Activated CD4-positive, alpha-beta T cell treated with anti-CD3 and anti-CD28 coated beads, Interleukin-10, Interleukin-2, amounts not matched to agents 100 ng/mL and 50 ng/mL, durations not matched to agents 16 hours and 8 hours (primary cell): ENCODE results near the gene SYTL3.
"Not testable (repeated sequence)": the region's sequence is repeated elsewhere in the genome, so short reads cannot be mapped to it uniquely, and the experiment has no call there.

Experiments
- DNase-seq: peaks from one replicate; pipeline ENCODE4 v3.0.0-alpha.2; 2020

The SYTL3 gene

DNA sequence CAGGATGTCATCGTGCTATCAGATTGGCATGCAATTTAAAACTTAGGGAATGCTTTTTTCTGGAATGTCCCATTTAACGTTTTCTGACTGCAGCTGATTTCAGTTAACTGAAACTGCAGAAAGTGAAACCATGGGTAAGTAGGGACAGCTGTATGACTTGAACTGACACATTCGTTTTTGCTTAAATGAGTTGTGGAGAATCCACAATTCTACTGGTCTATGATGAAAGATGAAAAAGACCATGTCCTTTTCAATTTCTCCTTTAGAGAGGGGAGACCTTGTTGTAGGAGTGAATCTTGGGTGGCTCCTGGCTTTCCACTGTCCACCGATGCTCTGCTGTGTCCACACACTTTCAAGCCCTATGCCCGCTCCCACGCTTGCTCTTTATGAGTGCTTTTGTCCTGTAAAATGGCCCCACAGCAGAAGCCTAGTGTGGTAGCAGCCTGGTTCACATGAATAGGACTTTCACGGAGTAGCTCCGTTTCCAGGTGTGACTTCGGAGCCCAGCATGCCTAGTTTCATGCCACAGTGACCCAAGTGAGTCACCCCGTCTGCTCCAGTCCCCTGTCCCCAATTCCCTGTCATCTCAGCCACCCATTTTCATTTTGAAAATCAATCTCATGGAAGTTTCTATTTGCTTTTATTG is 27.2 kb upstream of the SYTL3 start:
- DNase-seq = no peak

DNA sequence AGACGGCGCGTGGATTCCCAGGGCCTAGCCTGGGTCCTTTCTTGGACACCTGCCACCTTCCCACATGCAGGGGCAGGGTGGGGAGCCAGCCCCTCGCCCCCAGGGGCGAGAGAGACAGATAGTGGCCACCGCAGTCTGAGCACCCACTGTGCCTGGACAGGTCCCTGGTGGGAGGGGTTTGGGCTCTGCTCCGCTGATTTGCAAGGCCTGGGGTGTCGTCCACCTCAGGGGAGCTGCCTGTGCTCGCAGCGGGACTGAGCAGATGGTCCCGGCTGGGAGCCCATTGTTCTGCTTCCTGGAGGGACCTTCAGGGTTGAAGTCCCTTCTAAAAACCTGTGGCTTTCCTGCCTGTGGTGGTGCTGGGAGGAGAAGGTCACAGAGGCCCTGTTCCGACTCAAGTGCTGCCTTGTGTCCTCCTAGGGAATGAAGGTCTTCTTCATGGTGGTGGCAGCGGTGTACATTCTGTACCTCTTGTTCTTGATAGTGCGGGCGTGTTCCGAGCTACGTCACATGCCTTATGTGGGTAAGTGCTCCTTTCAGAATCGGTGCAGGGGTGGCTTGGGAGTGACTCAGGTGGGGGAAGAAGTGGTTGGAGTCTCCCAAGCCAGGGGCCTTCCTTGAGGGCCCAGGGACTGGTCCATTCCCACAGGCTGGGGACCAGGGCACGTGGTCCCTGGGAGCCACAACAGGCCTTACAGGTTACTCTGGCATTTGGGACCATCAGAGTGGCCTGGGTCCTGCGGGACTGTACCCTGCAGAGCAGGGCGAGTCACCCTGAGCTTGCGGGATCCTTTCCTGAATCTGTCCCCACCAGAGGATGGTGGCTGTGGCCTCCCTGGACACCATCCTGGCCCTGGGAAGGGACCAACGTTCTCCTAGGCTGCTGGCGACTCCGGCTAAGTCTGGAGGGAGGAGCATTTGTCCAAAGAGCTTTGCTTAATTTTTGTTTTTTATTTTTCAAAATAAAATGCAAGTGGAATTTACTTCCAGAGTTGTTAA is 24.9 kb upstream of the SYTL3 start:
- no peak for DNase-seq

DNA sequence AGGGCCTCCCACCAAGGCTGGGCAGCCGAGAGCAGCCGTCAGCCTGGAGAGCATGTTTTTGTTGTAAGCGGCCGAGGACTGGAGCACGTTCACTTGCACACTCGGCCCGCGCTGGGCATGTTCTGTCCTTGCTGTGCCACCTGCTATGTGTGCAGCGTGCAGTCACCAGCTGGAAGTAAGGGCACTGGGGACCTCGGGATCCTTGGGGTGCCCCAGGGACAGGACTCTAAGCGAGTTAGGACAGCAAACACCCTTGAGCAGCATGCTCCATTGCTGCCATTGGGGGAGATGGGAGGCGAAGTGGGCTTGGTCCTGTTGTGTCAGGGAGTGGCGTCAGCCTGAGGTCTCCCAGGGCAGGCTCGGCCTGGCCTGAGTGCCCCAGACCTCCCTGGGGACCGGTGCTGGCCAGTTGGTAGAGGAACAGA is 24.0 kb upstream of the SYTL3 start:
- no peak for DNase-seq

DNA sequence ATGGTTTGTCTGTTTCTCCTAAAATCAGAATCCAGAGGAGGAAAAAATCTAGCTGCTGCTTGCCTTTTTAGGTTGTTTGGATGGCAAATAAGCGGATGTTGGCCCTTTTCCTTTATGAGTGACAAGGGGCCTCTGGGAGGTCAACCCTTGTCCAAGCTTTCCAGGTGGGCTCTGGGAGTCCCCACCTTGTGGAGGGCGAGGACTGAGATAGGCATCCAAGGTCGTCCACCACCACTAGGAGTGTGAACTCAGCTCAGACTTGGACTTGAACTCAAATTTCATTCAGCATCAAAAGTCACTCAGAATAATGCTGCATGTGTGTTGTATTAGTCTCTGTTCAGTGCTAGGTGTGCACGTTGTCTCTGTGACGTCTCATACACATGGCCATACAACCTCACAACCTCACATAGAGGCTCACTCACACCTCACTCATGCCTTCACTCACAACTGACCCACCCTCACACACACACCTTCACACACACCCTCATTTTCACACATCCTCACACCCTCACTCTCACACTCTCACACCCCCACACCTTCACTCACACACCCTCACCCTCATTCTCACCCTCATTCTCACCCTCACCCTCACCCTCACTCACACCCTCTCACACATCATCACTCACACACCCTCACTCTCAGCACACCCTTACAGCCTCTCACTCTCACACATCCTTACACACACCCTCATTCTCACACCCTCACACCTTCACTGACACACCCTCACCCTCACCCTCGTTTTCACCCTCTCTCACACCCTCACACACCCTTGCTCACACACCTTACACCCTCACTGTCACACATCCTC is 23.3 kb upstream of the SYTL3 start:
- no peak for DNase-seq

DNA sequence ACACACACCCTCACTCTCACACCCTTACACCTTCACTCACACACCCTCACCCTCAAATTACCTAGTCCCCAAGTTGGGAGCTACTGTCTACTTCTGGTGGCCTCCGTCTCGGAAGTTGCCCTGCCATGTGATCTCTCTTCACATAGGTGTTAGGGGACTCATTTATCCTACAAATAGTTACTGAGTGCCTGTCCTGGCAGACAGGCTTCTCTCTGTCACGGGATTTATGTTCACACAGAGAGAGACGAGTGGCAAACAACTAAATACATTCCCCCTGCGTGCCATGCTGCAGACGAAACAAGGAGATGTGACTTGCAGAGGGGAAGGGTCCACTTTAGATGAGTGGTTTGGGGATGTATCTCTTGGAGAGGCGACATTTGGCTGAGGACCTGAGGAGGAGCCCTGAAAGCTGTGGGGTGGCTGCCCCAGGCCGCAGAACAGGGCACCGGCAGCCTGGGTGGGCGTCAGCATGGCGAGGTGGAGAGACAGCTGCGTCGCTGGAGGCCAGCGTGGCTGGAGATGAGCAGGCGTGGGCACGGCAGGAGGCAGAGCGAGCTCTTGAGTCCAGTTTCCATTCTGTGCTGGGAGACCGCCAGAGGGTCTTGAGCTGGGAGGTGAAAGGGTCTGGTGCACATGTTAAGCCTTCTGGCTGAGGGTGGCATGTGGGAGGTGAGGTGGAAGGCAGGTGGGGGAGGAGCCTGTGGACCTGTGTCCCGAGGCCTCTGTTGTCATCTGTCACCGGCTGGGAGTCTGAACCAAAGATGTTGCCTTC is 22.5 kb upstream of the SYTL3 start:
- DNase-seq = no peak

DNA sequence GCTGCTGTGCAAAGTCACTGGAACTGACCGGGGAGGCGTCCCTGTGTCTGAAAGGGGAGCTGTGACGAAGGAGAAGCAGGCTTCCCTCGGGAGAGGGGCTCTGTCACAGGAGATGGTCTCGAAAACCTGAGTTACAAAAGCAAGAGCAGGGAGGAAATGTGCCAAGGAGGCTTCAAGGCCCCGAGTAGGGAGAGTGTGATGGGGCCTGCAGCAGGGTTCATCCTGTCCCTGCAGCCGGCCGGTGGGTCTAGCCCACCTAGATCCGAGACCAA is 22.0 kb upstream of the SYTL3 start:
- no peak for DNase-seq

DNA sequence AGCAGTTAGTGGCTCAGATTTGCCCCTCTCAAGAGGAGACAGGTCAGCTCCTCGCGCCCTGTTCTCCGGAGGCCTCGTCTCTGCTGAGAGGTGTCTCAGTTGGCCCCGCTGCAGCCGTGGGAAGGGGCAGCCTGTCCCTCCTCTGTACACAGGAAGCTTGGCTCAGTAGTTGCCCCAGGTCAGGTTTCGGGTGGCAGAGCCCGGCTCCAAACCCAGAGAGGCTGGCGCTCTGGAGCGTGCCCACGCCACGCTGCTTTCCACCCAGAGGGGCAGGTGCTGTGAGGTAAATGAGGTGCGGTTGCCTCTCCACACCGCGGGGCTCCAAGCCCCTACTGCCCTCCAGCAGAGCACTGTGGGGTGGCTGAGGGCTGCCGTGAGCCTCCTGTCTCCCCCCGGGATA is 21.3 kb upstream of the SYTL3 start:
- DNase-seq = no peak

DNA sequence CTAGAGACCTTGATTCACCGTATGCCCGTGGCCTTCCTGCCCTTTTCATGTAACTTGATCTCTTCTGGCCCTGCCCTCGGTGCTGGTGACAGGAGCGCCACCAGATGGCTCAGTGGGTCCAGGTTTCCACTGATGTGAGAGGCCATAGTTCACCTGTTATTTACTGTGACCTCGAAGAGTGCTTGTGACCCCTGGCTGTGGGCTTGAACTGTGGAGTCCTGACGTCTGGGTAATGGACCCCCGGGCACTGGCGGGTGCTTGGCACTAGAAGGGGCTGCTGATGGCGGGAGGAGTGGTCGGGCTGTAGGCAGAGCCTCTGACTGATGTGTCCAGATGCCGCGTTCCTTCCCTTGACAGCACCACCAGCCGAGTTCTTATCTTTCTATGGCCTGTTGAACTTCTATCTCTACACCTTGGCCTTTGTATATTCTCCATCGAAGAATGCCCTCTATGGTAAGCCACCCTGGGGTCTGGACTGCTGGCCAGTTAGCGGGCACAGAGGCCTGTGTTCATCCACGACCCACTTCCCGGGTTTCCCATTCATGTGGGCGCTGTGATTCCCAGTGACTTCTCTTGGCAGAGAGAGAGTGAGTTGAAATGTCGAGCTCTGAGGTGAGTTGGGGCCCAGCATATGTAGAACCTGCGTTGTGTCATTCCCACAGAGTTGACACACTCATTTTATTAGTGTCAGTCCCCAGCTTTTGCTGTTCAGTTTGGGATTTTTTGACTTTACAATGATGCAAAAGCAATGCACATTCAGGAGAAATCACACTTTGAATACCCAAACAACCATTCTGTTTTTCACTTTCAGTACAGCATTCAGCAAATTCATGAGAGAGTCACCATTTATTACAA is 20.3 kb upstream of the SYTL3 start:
- DNase-seq = peak; percentile 23

DNA sequence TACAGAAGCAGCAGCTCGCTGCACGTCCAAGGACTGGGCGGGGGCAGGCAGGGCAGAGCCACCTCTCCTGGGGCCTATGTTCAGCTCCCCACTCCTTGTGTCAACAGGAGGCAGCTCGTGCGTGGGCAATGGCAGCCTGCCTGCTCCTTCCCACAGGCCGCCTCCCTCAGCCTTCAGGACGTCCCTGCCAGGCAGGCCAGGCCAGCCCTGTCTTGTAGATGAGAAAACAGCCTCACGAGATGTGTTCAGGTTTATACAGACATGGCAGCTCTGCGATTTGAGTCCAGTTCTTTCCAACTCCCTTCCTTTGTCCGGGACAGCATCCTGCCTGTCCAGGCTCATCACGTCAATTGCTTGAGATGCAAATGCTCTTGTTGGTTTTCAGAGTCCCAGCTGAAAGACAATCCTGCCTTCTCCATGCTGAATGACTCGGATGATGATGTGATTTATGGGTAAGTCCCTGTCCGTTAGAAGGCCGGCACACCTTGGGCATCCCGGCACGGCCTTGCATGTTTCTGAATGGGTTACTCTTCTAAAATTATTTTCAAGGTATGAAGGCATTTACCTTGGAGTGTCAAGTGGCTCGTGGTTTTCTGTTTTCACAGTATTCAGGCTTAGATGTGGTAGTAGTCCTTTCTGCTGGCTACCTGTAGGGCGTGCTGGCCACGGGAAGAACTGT is 18.8 kb upstream of the SYTL3 start:
- no peak for DNase-seq

DNA sequence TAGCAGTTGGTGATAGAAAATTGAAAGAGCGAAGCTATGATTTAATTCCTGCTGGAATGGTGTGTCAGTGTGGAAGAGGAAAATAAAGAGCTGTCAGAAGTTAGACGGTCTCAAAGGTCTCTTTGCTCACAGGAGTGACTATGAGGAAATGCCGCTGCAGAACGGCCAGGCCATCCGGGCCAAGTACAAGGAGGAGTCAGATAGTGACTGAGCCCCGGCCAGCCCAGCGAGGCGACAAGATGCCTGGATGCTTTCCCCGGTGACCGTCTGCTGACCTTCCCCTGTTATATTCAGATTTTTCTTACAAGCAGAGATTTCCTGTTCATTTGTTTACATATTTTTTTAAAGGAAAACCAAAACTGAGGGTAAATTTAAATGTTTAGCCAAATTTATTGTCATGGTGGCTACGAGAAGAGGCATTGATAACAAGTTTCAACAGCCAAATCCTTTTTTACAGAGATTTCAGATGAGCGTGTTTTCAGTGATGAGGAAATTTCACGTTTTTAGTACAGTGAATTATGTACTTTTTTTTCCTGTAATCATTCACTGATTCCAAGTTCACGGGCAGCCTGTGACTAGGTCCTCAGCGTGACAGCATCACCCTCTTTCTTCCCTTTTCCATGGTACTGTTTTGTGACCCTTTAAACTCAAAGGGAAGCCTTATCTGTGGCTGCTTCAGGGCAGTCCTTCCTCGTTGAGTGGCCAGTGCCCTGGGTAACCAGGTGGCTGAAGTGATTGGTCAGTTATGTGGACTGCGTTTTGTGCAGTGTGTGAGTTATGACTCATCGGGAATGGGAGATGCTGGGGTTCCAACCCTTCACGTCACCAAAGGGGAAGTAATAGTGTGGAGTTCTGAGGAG is 17.9 kb upstream of the SYTL3 start:
- DNase-seq = no peak

DNA sequence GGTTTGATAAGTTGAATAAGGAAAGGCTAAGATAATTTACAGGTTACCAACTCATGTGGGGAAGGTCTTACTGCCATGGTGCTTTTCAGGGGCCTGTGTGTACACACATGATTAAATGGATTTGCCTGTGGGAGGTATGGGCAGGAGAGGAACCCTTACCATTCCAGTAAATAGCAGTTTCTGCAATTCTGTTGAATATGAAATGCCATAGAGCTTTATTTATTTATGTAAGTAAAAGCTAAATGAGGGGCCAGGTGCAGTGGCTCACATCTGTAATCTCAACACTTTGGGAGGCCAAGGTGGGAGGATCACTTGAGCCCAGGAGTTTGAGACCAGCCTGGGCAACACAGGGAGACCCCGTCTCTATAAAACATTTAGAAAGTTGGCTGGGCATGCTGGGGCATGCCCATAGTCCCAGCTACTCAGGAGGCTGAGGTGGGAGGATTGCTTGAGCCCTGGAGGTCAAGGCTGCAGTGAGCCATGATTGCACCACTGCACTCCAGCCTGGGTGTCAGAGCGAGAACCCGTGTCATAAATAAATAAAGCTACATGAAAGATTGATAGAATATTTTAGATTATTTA is 17.2 kb upstream of the SYTL3 start:
- DNase-seq = not testable (repeated sequence)

DNA sequence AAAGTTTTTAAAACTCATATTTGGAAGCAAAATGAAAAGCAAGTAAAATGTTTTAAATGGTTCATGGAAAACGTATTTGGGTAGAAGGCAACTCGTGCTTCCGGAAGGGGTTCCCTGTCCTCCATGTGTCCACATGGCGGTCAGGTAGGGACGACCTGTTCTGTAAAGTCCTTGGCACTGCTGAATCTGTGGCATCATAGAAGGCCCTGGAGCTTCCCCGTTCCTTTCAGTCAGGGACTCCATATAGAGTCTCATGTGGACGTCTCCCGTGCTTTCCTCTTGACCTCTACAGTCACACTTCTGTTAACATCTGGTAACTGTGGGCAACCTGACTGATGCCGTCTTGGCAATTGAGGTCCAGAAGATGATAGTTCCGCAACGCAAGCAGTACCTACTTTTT is 16.7 kb upstream of the SYTL3 start:
- DNase-seq = no peak

DNA sequence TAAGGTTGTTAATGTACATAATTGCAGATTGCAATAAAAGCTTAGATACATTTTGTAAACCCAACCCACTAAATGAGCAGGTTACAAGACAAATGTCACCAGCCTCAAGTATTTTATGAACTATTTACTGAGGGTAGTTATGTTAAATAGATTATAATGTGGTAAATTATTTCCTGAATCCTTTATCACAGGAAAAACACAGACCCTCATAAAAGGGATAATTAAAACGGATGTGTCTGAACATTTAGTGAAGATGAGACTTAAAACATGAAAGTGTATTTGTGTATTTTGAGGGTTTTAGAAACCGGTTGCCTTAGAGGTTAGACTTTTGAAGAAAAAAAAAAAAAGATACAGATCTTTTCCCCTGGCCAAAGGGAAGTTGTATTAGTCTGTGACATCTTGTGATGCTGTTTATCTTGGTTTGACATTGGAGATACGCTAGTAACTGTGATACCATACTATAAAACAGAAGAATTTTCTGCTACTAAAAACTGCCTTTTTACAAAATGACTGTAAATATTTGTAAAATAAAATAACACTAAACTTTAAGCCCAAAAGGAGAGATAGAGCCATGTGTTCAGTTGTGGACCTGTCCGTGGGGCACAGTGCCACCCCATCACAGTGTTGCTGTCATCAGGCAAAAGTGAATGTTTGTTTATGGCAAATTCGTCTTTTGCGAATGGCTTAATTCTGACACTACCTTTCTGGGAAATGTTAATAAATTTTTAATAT is 15.0 kb upstream of the SYTL3 start:
- no peak for DNase-seq

DNA sequence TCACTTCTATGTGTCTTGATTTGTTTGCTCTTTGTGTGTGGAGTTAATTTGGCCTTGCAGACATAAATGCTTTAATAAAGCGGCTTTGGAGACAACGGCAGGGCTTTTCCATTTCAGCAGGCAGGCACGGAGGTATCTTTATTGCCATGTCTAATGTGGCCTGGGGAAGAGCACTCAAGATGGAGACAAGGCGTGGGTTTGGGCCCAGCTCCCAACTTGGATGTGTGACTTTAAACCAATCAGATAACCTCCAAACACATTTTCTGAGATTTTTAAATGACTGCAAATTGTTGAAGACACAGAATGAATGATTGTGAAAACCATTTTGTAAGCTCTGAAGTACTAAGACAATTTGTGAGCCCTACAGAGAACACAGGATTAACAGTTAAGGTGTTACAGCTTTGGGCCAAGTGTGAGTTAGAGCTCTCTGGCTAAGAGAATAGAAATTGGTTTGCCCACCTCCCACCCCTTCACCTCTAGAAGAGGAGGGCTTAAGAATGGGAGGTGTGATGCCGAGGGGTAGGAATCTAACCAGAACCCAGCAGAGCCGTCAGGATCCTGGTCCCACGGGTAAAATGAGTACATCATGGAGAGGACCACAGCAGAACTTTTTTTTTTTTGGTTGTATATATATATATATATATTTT is 14.3 kb upstream of the SYTL3 start:
- no peak for DNase-seq

DNA sequence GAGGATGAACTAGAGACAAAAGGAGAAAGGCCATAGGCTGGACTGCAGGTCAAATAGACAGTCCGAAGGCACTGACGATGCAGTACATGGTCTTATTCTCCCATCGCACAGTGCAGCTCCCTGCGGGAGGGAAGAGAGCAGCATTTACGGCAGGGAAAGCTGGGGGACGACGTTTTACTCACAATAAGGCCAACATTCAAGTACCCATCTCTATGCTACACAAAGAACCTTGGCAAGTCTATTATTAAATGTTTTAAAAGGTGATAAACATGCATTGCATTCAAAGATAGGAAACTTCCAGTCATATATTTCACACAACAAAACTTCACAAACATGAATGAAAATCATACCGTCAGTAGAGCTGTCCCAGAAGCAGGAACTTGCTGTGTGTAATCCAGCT is 13.1 kb upstream of the SYTL3 start:
- DNase-seq = no peak

DNA sequence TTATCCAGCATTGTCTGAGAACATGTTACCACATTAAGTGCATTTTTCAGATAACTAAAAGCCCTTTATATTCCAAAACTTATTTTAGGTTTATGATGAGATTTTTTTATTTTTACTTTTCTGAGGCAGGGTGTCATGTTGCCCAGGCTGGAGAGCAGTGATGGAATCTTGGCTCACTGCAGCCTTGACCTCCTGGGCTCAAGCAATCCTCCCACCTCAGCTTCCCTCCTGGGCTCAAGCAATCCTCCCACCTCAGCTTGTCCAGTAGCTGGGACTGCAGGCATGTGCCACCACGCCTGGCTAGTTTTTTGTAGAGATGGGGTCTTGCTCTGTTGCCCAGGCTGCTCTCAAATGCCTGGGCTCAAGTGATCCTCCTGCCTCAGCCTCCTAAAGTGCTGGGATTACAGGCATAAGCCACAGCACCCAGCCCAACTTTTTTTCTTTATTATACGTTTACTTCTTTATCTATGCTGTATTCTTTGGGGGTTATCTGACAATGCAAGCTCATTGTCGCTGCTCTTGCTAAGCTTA is 11.5 kb upstream of the SYTL3 start:
- DNase-seq = no peak

DNA sequence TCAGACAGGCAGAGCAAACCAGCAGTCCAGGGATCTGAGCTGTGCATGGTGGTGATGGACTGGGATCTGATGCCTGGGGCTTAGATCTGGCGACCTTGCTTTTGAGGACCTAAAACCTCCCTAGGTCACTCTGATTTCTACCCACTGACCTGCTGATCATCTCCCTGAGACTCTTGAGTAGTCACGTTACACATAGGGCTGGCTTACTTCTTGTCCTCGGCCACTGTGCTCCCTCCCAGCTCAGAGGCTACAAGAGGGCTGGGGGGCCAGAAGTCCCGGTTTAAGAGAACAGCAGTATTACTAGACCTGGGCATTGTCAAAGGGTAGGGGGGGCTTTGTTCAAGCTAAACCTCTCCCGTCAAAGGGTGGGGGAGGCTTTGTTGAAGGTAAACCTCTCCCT is 10.8 kb upstream of the SYTL3 start:
- no peak for DNase-seq

DNA sequence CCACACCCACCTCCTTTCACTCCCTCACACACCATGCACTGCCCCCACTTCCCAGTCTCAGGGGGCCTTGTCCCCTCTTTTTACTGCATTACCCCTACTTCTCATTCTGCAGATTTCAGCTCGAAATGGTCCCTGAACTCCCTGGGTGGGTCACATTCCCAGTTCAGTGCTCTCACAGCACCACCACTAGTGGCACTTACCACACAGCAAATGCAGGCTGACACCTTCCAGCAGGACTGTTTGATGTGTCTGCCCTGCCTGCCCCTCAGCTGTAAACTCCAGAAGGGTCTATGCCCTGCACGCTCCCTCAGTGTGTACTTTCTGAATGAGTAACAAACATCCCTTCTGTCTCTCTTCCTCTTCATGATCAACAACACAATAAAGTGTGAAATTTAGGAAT is 9.3 kb upstream of the SYTL3 start:
- peak; percentile 38 for DNase-seq
